HepG2 (cell line): ENCODE measurements around the gene CSNK1D. TPM values are rescaled to one million over a fixed set of nuclear protein-coding genes. Genes with fewer than 3 reads are reported as not detected.

ENCODE experiments used
- DNMT1 ChIP-seq: sonication (generic); formaldehyde crosslinking; IDR thresholded peaks from 2 replicates; pipeline ENCODE4 v1.5.1; 2020; ENCODE audit warnings: mild to moderate bottlenecking, missing genetic modification reagents
- ESRRA ChIP-seq: sonication (generic); formaldehyde crosslinking; IDR thresholded peaks from 2 replicates; pipeline ENCODE4 v1.5.1; 2020; ENCODE audit warnings: mild to moderate bottlenecking, low read depth, missing genetic modification reagents
- ETV6 ChIP-seq: sonication (generic); formaldehyde crosslinking; conservative IDR thresholded peaks from 2 replicates; pipeline ENCODE4 v1.4.0; 2020; ENCODE audit warnings: missing genetic modification reagents
- FIP1L1 ChIP-seq: fragments of 200-400 bp; formaldehyde crosslinking; IDR thresholded peaks from 2 replicates; pipeline ENCODE4 v1.6.1; 2018; ENCODE audit warnings: low read depth, mild to moderate bottlenecking, low read length, moderate library complexity, borderline replicate concordance; ENCODE audit not compliant: insufficient read depth
- GATAD2A ChIP-seq: IDR thresholded peaks from 2 replicates; pipeline ENCODE4 v1.6.1; 2016
- IKZF4 ChIP-seq: sonication (generic); formaldehyde crosslinking; IDR thresholded peaks from 2 replicates; pipeline ENCODE4 v1.5.1; 2020; ENCODE audit warnings: borderline replicate concordance, mild to moderate bottlenecking, low read depth, missing genetic modification reagents; ENCODE audit errors: not compliant biosample characterization
- JUND ChIP-seq: sonication (generic); formaldehyde crosslinking; IDR thresholded peaks from 2 replicates; pipeline ENCODE4 v1.8.0; 2022; ENCODE audit warnings: mild to moderate bottlenecking, missing genetic modification reagents
- MTA1 ChIP-seq: sonication (generic); formaldehyde crosslinking; IDR thresholded peaks from 2 replicates; pipeline ENCODE4 v1.4.0; 2020; ENCODE audit warnings: missing genetic modification reagents, mild to moderate bottlenecking, borderline replicate concordance
- NFKB2 ChIP-seq: sonication (generic); formaldehyde crosslinking; IDR thresholded peaks from 2 replicates; pipeline ENCODE4 v1.4.0; 2020; ENCODE audit warnings: missing genetic modification reagents, borderline replicate concordance
- NR2F1 ChIP-seq, 2 experiments: fragments of 450-650 bp in 1 of 2; formaldehyde crosslinking in 1 of 2; IDR thresholded peaks; 2 replicates each; pipeline versions ENCODE4 v1.5.0 to v1.6.1; 2016 to 2020; ENCODE audit warnings: mild to moderate bottlenecking in 1 of 2, missing compliant biosample characterization in 1 of 2, missing genetic modification reagents in 1 of 2, moderate library complexity in 1 of 2
- REL ChIP-seq: sonication (generic); formaldehyde crosslinking; conservative IDR thresholded peaks from 2 replicates; pipeline ENCODE4 v1.8.0; 2022; ENCODE audit warnings: mild to moderate bottlenecking, missing genetic modification reagents, moderate library complexity
- SNAPC4 ChIP-seq: sonication (generic); formaldehyde crosslinking; IDR thresholded peaks from 2 replicates; pipeline ENCODE4 v1.4.0; 2020; ENCODE audit warnings: mild to moderate bottlenecking, missing genetic modification reagents
- XBP1 ChIP-seq: sonication (generic); formaldehyde crosslinking; IDR thresholded peaks from 2 replicates; pipeline ENCODE4 v1.5.0; 2020; ENCODE audit warnings: missing genetic modification reagents
- ZFP1 ChIP-seq: IDR thresholded peaks from 2 replicates; pipeline ENCODE4 v1.6.1; 2016
- ZGPAT ChIP-seq: IDR thresholded peaks from 2 replicates; pipeline ENCODE4 v1.6.1; 2016; ENCODE audit warnings: mild to moderate bottlenecking
- ZMAT3 ChIP-seq: sonication (generic); formaldehyde crosslinking; conservative IDR thresholded peaks from 2 replicates; pipeline ENCODE4 v1.7.0; 2021; ENCODE audit warnings: missing genetic modification reagents
- ZNF784 ChIP-seq: sonication (generic); formaldehyde crosslinking; IDR thresholded peaks from 2 replicates; pipeline ENCODE4 v1.5.1; 2020; ENCODE audit warnings: missing genetic modification reagents, mild to moderate bottlenecking, borderline replicate concordance
- ZNF800 ChIP-seq: sonication (generic); formaldehyde crosslinking; IDR thresholded peaks from 2 replicates; pipeline ENCODE4 v1.4.0; 2020; ENCODE audit warnings: missing genetic modification reagents
- ZSCAN20 ChIP-seq: sonication (generic); formaldehyde crosslinking; IDR thresholded peaks from 2 replicates; pipeline ENCODE4 v1.4.0; 2020; ENCODE audit warnings: missing genetic modification reagents, mild to moderate bottlenecking, borderline replicate concordance
- polyA plus RNA-seq, 8 experiments: library from polyadenylated mRNA; depleted of rRNA in 3 of 8; stranded (reverse) in 7 of 8; unstranded in 1 of 8; fragments of >200 nt; fragmentation: Illumina TruSeq in 4 of 8; extraction: Trizol in 4 of 8; gene quantifications; 2 replicates each; pipeline versions ENCODE4 v1.2.1 to v1.2.3, GENCODE V29; 2011 to 2016; ENCODE audit warnings: low read depth in 4 of 8, missing spikeins in 1 of 8, mixed read lengths in 1 of 8; ENCODE audit not compliant: insufficient read depth in 1 of 8
- total RNA-seq, 5 experiments: library from RNA; depleted of rRNA; stranded (reverse); fragments of >200 nt; fragmentation: Illumina TruSeq; extraction: Trizol; gene quantifications; 2 replicates each; pipeline ENCODE4 v1.2.3, GENCODE V29; 2016; ENCODE audit warnings: low read depth in 1 of 5

Gene CSNK1D
- total and polyA plus RNA-seq, 2 of the 13 experiments (the other 11 are each of a cell fraction or from before 2014, with no cell fraction given), result 31.5 to 128 TPM

GRCh38 chr17:82302991-82303943 is 29.8 kb upstream of the CSNK1D start (continued):
- TF ChIP-seq SNAPC4 (0 out of 2 replicates have a peak, but pooled peaks have one; percentile 26), MTA1 (CRISPR knock-in tag) (peak; percentile 90; the same call in 1 of the 2 replicates), NR2F1 (CRISPR knock-in tag; IDR thresholded peaks at IDR 0.05) (no peak), FIP1L1 (no peak), ZGPAT (CRISPR knock-in tag) (peak; percentile 59), ETV6 (CRISPR knock-in tag) (peak; percentile 21; the same call in 1 of the 2 replicates), IKZF4 (CRISPR knock-in tag) (no peak), ESRRA (CRISPR knock-in tag) (0 out of 2 replicates have a peak, but pooled peaks have one; percentile 37), ZSCAN20 (CRISPR knock-in tag) (no peak), ZNF800 (0 out of 2 replicates have a peak, but pooled peaks have one; percentile 34), XBP1 (CRISPR knock-in tag) (no peak), DNMT1 (peak; percentile 73), REL (no peak), ZMAT3 (CRISPR knock-in tag) (no peak), JUND (CRISPR knock-in tag) (no peak), NFKB2 (CRISPR knock-in tag) (peak; percentile 49; the same call in 1 of the 2 replicates), ZFP1 (0 out of 2 replicates have a peak, but pooled peaks have one; percentile 29), ZNF784 (CRISPR knock-in tag) (no peak), GATAD2A (CRISPR knock-in tag) (peak; percentile 93)
